Right lobe of liver (tissue), 6 donors: ENCODE data around the gene ATG5. TPM values are rescaled to one million over a fixed set of nuclear protein-coding genes. Genes with fewer than 3 reads are reported as not detected.

Experiments
- ATAC-seq, 4 donors: fragments of 200-7000 bp; cut with Tn5 transposase; one replicate each; pipeline ENCODE4 v1.9.1; 2020; ENCODE audit warnings: mild to moderate bottlenecking in 4 of 4, moderate library complexity in 4 of 4
- DNase-seq, 3 donors: peaks; one replicate each; pipeline ENCODE4 v3.0.0-alpha.2; 2020
- H3K27ac ChIP-seq, 3 donors: fragments of 200-600 bp; one replicate each; pipeline ENCODE4 v1.8.0; 2022
- H3K27me3 ChIP-seq, 2 donors: fragments of 200-600 bp; one replicate each; pipeline ENCODE4 v1.8.0; 2022
- H3K36me3 ChIP-seq, 4 donors: fragments of 200-600 bp; sonication (generic) in 1 of 4; one replicate each; pipeline versions ENCODE4 v1.5.1 to v1.8.0; 2017 to 2022; ENCODE audit warnings: control low read depth in 1 of 4
- H3K4me1 ChIP-seq, 4 donors: fragments of 200-600 bp; sonication (generic) in 1 of 4; one replicate each; pipeline versions ENCODE4 v1.5.1 to v1.8.0; 2017 to 2022; ENCODE audit warnings: control low read depth in 1 of 4
- H3K4me3 ChIP-seq, 3 donors: fragments of 200-600 bp; one replicate each; pipeline ENCODE4 v1.8.0; 2022
- H3K9me3 ChIP-seq, 4 donors: fragments of 200-600 bp; sonication (generic) in 1 of 4; one replicate each; pipeline versions ENCODE4 v1.5.1 to v1.8.0; 2017 to 2022; ENCODE audit warnings: control low read depth in 1 of 4
- CTCF ChIP-seq, 4 donors: fragments of 200-600 bp in 3 of 4; fragments of 450-650 bp in 1 of 4; IDR thresholded peaks; one replicate each; pipeline versions ENCODE4 v1.5.1 to v1.8.0; 2016 to 2022; ENCODE audit warnings: antibody characterized with exemption in 4 of 4, mild to moderate bottlenecking in 2 of 4
- POLR2A ChIP-seq: fragments of 450-650 bp; IDR thresholded peaks from one replicate; pipeline ENCODE4 v1.6.1; 2017; ENCODE audit warnings: antibody characterized with exemption, mild to moderate bottlenecking
- WGBS: methylation state at CpG from one replicate; pipeline ENCODE4 v1.1.6; 2018; ENCODE audit warnings: low coverage, low lambda C conversion rate; ENCODE audit not compliant: insufficient coverage; ENCODE audit errors: missing lambda C conversion rate; 5-methylcytosine and 5-hydroxymethylcytosine counted together
- intact Hi-C, 2 donors: fragments of 100-400 bp; cut with DNase I; formaldehyde crosslinking; loops; one replicate each; pipeline versions ENCODE4 v1.11.2 to v1.14.1; 2022
- total RNA-seq, 6 experiments: library from RNA; depleted of rRNA in 2 of 6; stranded (reverse); fragments of >200 nt in 2 of 6; fragmentation: NEBNext Ultra II Directional in 3 of 6; extraction: Animal tissue kit (Norgen Biotek cat#: 25700) in 3 of 6; gene quantifications; one replicate each; pipeline versions ENCODE4 v1.1.0 to v1.2.4, GENCODE V29; 2016 to 2023
- donor health status: DM: no; HTN: yes; CAD: no.
- donor health status: DM: no; HTN: no; CAD: no.
- donor health status: DM: no; HTN: no; CAD: no.
- donor health status: DM: no; HTN: yes; CAD: no.
- donor health status: DM: no; HTN: yes; CAD: no.

ATG5 gene
- total RNA-seq, 6 experiments from 2014 or later: 12.8 to 27.8 (median 16.3) TPM

DNA sequence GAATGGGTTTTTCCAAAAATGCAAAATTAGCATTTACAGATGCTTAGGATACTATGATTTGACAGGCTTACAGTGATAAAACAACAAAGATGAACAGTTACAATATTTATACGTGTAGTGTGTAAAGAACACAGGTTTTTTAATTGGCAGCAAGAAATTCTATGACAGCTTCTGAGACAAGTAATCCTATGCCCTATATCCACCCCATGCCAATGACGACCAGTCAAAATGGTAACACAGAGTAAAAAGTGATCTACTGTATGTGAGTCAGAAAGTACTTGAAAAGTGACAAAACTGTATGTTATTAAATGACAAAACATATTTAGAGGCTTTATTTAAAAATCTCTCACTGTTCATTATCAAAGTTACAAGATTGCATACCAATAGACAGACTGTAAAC lies 139.9 kb downstream of the ATG5 start:
- Histone ChIP-seq H3K27ac (no peak overlapping the region), H3K9me3 (no peaks in the 10 kb centered on the region), H3K27me3 (no peaks in the 10 kb centered on the region), H3K4me3 (no peak overlapping the region), H3K4me1 (no peaks in the 10 kb centered on the region), H3K36me3 (no peaks in the 10 kb centered on the region)
- no peak for ATAC-seq
- no peak for TF ChIP-seq CTCF (IDR thresholded peaks at IDR 0.05)
- no peak for TF ChIP-seq POLR2A
- WGBS: 91% methylated on average over 2 of the region's 2 CpGs
- intact Hi-C loops: no loop called here
- DNase-seq: no peak

DNA sequence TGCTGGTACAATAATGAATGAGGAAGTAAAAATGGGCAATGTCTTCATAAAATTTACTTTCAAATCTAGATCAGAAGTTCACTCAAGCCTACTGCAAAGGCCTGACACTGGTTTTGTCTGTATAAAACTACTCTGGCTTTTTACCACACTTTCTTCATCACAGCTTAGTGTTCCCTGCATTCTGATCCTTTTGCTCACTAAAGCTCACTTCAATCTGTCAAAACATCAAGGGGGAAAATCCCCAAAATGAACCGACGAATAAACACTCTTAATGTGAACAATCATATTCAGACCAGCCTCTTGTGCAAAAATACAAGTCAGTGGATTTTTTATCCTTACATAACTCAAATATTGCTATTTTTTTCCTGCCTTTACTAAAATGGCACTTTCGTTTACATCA lies 140.9 kb downstream of the ATG5 start:
- DNase-seq: no peak
- no peaks in the 10 kb centered on the region for H3K9me3 ChIP-seq
- no peak for ATAC-seq
- H3K4me3 ChIP-seq: no peak overlapping the region
- no peak for TF ChIP-seq CTCF (IDR thresholded peaks at IDR 0.05)
- no peak for TF ChIP-seq POLR2A
- H3K27me3 ChIP-seq: no peaks in the 10 kb centered on the region
- H3K4me1 ChIP-seq: no peaks in the 10 kb centered on the region
- H3K36me3 ChIP-seq: no peaks in the 10 kb centered on the region
- no peak overlapping the region for H3K27ac ChIP-seq
- 92% methylated on average over 3 of the region's 3 CpGs for WGBS
- intact Hi-C loops: no loop called here

DNA sequence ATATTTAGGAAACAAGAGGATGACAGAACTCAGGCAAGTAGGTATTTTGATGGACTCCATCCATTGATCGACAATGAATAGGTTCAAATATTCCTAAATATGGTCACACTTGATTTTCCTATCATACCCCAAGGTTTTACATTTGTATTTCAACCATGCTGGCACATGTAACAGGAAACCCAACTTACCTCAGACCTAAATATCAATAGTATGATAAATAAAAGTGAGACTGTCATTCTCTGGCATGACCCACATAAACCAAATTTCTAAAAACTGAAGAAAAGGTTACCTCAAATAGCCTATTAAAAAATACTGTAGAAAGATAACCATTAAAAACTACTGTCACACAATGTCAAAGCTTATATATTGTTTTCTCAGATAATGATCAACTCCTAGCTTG lies 142.1 kb downstream of the ATG5 start:
- intact Hi-C loops: no loop called here
- TF ChIP-seq CTCF (IDR thresholded peaks at IDR 0.05) (no peak), POLR2A (no peak)
- DNase-seq (no peak), ATAC-seq (no peak)
- Histone ChIP-seq H3K4me1 (no peaks in the 10 kb centered on the region), H3K36me3 (no peaks in the 10 kb centered on the region), H3K4me3 (no peak overlapping the region), H3K9me3 (no peaks in the 10 kb centered on the region), H3K27me3 (no peaks in the 10 kb centered on the region), H3K27ac (no peak overlapping the region)
- 93% methylated on average over 1 of the region's 1 CpG for WGBS

DNA sequence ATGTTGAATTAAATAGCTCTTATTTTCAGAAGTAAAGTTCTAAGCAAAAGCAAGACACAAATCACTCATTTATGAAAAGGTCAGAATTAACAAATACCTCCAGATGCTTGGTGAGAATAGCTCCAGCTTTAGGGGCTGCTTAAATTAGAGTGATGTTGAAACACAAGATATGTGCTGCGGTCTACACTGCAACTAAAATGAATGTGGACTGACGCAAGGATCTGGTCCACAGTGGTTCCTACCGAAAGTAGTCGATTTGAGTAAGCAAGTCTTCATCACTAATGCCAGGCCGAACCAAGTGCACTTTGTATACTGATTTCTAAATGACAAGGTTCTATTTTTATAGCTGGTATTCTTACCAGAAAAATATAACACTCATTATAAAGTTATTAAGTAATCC lies 143.1 kb downstream of the ATG5 start:
- Histone ChIP-seq H3K9me3 (no peaks in the 10 kb centered on the region), H3K4me1 (no peaks in the 10 kb centered on the region), H3K4me3 (no peak overlapping the region), H3K27ac (no peak overlapping the region), H3K27me3 (no peaks in the 10 kb centered on the region), H3K36me3 (no peaks in the 10 kb centered on the region)
- DNase-seq (no peak), ATAC-seq (no peak)
- intact Hi-C loops: no loop called here
- TF ChIP-seq POLR2A: no peak
- TF ChIP-seq CTCF (IDR thresholded peaks at IDR 0.05): no peak
- WGBS: 97% methylated on average over 5 of the region's 5 CpGs
